ENCODE data around the gene CNBP.
A peak's percentile ranks its signal among the peaks of the same experiment; 100 is the strongest.

GRCh38 chr3:129120254-129121004 lies 63.3 kb downstream of the CNBP start:
- TF ChIP-seq CEBPB (IDR thresholded peaks at IDR 0.05; ENCODE audit: low read depth, low read length) (peak; percentile 30), CTCF (conservative IDR thresholded peaks at IDR 0.05; ENCODE audit: low read depth, low read length) (0 out of 2 replicates have a peak, but pooled peaks have one; percentile 9), POLR2A (IDR thresholded peaks at IDR 0.05; ENCODE audit: low read depth, low read length) (peak; percentile 58; the same call in 1 of the 2 replicates), RAD21 (IDR thresholded peaks at IDR 0.05; ENCODE audit: low read length) (peak; percentile 7; the same call in 1 of the 2 replicates), BHLHE40 (IDR thresholded peaks at IDR 0.05; ENCODE audit: low read depth, low read length) (no peak), FOS (IDR thresholded peaks at IDR 0.05; ENCODE audit: low read depth, low read length) (no peak), MXI1 (IDR thresholded peaks at IDR 0.05; ENCODE audit: borderline replicate concordance, low read depth, low read length) (0 out of 2 replicates have a peak, but pooled peaks have one; percentile 56), USF2 (IDR thresholded peaks at IDR 0.05; ENCODE audit: low read depth, low read length) (no peak), CHD1 (IDR thresholded peaks at IDR 0.05; ENCODE audit: low read depth, low read length) (no peak), SMC3 (IDR thresholded peaks at IDR 0.05; ENCODE audit: low read depth, low read length) (no peak), ELK1 (IDR thresholded peaks at IDR 0.05; ENCODE audit: borderline replicate concordance, low read depth, low read length) (no peak), RCOR1 (IDR thresholded peaks at IDR 0.05; ENCODE audit: insufficient replicate concordance, low read length) (peak; percentile 24), MAFK (IDR thresholded peaks at IDR 0.05; ENCODE audit: low read depth, low read length) (no peak)
